Renal cortex interstitium (tissue), 11 donors: Measurements from ENCODE around the gene HMCN2. TPM values are rescaled to one million over a fixed set of nuclear protein-coding genes. Genes with fewer than 3 reads are reported as not detected.

Experiments used
- DNase-seq, 11 donors: peaks; one replicate each; pipeline ENCODE4 v3.0.0-alpha.2; 2013; ENCODE audit warnings: low read depth in 9 of 11, low spot score in 4 of 11; ENCODE audit errors: extremely low read depth in 1 of 11
- polyA plus RNA-seq, 3 donors: library from polyadenylated mRNA; unstranded; fragments of 120-200 nt; gene quantifications; one replicate each; pipeline ENCODE4 v1.2.1, GENCODE V29; 2013; ENCODE audit not compliant: insufficient read length in 3 of 3

The HMCN2 gene
- polyA plus RNA-seq, 3 donors = 0.76 to 1.6 (median 1.3) TPM

GRCh38 chr9:130348881-130349280 is 83.3 kb downstream of the HMCN2 start:
- no peak for DNase-seq

- no peak for DNase-seq
Measured at GRCh38 chr9:130349398-130349797, 83.8 kb downstream of the HMCN2 start.

GRCh38 chr9:130351343-130351742 is 85.8 kb downstream of the HMCN2 start:
- DNase-seq = no peak

- DNase-seq = no peak
Measured at GRCh38 chr9:130352081-130352480, 86.5 kb downstream of the HMCN2 start.

- DNase-seq = no peak
Measured at GRCh38 chr9:130352586-130353285, 87.2 kb downstream of the HMCN2 start.

GRCh38 chr9:130354378-130354777 is 88.8 kb downstream of the HMCN2 start:
- no peak for DNase-seq

GRCh38 chr9:130354806-130355205 is 89.2 kb downstream of the HMCN2 start:
- no peak for DNase-seq

- DNase-seq = no peak
Measured at GRCh38 chr9:130356033-130356432, 90.5 kb downstream of the HMCN2 start.

- DNase-seq = no peak
Measured at GRCh38 chr9:130356877-130357584, 91.5 kb downstream of the HMCN2 start.

- DNase-seq = no peak
Measured at GRCh38 chr9:130358928-130359327, 93.4 kb downstream of the HMCN2 start.

- no peak for DNase-seq
Measured at GRCh38 chr9:130359819-130360218, 94.3 kb downstream of the HMCN2 start.

GRCh38 chr9:130360672-130361071 is 95.1 kb downstream of the HMCN2 start:
- no peak for DNase-seq

GRCh38 chr9:130361873-130362362 is 96.4 kb downstream of the HMCN2 start:
- no peak for DNase-seq

- DNase-seq = no peak
Measured at GRCh38 chr9:130362691-130363090, 97.1 kb downstream of the HMCN2 start.

GRCh38 chr9:130363755-130364404 is 98.3 kb downstream of the HMCN2 start:
- no peak for DNase-seq

GRCh38 chr9:130364619-130365322 is 99.2 kb downstream of the HMCN2 start:
- no peak for DNase-seq

- no peak for DNase-seq
Measured at GRCh38 chr9:130365323-130365721, 99.8 kb downstream of the HMCN2 start.

GRCh38 chr9:130366072-130366471 is 100.5 kb downstream of the HMCN2 start:
- no peak for DNase-seq

GRCh38 chr9:130366888-130367550 is 101.5 kb downstream of the HMCN2 start:
- no peak for DNase-seq
